ENCODE measurements around the gene PATJ.
"Not testable (repeated sequence)": the region's sequence is repeated elsewhere in the genome, so short reads cannot be mapped to it uniquely, and the experiment has no call there.

PATJ gene

GRCh38 chr1:61749574-61749973 lies 7.3 kb downstream of the PATJ start:
- DNase-seq = no peak

GRCh38 chr1:61752921-61753389 lies 10.7 kb downstream of the PATJ start:
- no peak for DNase-seq

- no peak for DNase-seq
Measured at GRCh38 chr1:61753998-61754508, 11.8 kb downstream of the PATJ start.

DNA sequence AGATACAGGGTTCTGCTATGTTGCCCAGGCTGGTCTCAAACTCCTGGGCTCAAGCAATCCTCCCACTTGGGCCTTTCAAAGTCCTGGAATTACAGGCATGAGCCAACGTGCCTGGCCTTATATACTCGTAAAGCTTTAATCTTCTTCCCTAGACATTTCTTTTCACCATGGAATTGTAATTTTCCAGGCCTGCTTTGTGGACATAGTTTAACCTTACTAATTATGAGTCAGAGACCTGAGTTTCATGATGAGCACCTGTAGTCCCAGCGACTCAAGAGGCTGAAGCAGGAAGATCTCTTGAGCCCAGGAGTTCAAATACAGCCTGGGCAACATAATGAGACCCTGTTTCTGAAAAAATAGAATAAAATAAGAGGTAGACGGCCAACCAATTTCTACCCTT lies 12.3 kb downstream of the PATJ start:
- DNase-seq = no peak

GRCh38 chr1:61756773-61757172 lies 14.5 kb downstream of the PATJ start:
- DNase-seq = no peak

- DNase-seq = no peak
Measured at GRCh38 chr1:61757950-61758349, 15.7 kb downstream of the PATJ start.

DNA sequence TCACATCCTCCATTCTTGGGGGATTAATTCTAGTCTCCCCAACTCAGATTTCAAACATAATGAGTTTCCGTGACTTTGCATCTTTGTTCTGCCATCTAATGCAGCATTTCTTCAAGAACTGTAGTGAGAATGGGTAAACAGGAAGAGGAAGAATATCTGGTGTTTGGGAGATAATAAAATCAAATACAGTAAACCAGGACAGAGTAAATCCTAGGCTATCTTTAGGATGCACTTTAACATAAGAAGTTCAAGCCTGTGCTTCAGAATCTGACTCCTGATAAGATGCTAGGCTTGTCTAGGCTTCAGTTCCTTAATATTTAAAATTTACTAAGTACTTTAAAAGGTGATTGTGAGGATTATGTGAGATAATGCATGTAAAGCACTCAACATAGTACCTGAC lies 27.9 kb downstream of the PATJ start:
- DNase-seq = no peak

GRCh38 chr1:61776091-61776490 lies 33.8 kb downstream of the PATJ start:
- DNase-seq = no peak

GRCh38 chr1:61779231-61779630 lies 37.0 kb downstream of the PATJ start:
- DNase-seq = no peak

DNA sequence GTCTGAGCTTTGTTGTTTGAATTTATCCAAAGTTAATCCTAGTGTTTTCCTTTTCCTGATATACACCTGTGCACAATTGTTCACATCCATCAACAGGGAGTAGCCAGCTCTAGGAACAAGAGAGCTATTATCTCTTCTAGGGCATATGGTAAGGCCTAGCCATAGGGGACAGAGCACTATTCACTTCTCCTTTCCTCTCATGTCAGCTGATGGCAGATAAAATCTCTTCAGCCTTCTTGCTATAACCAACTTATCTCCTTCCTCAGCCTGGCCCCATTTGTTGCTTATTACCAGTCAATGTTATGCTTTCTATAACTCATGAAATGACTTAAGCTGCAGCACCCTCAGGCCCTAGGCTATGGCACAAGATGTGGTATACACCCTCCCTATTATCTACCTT lies 38.9 kb downstream of the PATJ start:
- no peak for DNase-seq

GRCh38 chr1:61782771-61783170 lies 40.5 kb downstream of the PATJ start:
- DNase-seq = peak; percentile 88

DNA sequence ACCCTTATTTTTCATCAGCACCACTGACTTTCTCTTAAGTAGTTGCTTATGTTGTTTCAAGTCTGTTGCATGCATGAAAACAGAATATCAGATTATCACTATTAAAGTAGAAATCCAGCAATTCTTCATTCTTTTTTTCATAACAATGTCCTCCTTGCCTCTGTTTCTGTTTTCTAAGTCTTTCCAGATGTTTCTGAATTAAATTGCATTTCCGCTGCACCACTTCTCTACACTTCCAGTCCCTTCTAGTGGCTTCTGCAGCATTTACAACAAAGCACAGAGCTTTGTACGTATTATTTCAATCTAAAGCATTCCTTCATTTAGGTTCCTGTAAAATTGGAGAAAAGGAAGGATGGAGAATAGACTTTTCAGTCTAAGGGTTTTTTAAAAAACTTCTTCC lies 42.4 kb downstream of the PATJ start:
- DNase-seq = no peak

GRCh38 chr1:61790837-61791236 lies 48.6 kb downstream of the PATJ start:
- no peak for DNase-seq

GRCh38 chr1:61797045-61797755 lies 54.9 kb downstream of the PATJ start:
- DNase-seq = no peak

DNA sequence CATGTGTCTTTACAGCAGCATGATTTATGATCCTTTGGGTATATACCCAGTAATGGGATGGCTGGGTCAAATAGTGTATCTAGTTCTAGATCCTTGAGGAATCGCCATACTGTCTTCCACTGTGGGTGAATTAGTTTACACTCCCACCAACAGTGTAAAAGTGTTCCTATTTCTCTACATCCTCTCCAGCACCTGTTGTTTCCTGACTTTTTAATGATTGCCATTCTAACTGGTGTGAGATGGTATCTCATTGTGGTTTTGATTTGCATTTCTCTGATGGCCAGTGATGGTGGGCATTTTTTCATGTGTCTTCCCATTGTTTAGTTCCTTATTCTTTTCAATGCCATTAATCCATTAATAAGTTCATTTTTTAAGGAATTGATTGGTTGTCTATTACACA lies 58.8 kb downstream of the PATJ start:
- DNase-seq = not testable (repeated sequence)

DNA sequence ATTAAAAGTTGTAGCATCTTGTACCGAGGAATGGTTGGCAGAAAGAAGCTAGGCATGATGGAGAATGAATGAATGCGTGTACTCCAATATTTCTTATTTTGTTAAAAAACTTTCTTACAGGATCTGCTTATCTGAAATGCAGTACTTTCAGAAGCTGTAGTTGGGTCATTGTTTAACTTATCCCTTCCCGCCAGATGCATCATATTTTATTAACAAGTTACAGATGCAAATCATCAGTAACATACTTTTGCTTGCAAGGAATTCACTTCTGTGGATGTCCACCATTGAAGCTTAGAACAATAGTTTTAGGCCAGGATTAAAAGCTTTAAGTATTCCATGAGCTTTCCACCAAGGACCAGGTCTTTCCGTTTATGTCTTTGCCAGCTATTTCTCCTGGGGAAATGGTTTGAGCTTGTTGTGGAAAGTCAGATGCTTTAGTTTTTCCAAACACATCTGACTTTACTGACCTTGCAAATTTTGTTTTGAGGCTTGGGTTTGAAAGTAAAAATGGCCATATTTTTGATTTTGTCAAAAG lies 65.4 kb downstream of the PATJ start:
- no peak for DNase-seq

GRCh38 chr1:61808321-61808720 lies 66.0 kb downstream of the PATJ start:
- no peak for DNase-seq

DNA sequence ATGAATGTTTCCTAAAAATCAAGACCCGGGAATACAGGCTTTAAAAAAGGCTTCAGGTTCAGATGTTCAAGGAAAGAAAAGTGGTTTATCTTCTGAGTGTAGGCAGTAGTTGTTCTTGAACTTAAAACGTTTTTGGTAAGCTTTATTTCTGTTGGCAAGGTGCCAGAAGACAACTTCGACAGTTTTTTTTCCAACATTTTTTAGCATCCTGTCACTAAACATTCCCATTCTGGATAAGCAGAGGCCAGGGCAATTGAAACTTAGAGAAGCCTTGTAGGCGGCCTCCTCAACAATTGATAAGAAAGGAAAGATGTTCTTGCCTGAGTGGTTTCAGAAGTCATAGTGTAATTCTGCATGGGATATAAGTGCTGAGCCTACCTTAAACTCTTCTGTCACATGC lies 66.7 kb downstream of the PATJ start:
- DNase-seq = no peak

DNA sequence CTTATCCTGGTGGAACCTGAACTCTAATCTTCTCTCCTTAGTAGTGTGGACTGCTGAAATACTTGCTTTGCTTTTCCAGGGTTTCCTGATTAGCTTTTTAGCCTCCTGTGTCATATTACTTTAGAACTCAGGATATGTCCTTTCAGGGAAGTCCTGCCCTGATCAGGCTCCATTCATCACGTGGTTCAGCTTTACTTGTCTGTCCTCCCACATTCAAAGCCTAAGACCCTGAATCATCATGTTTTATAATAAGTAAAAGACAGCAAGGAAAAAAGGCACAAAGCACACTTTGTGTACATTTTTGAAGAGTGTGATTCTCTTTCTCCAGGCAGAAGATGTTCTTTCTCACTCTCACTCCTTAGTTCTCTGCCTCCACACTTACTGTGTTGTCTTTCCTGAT lies 70.6 kb downstream of the PATJ start:
- no peak for DNase-seq

GRCh38 chr1:61816191-61816590 lies 73.9 kb downstream of the PATJ start:
- no peak for DNase-seq

DNA sequence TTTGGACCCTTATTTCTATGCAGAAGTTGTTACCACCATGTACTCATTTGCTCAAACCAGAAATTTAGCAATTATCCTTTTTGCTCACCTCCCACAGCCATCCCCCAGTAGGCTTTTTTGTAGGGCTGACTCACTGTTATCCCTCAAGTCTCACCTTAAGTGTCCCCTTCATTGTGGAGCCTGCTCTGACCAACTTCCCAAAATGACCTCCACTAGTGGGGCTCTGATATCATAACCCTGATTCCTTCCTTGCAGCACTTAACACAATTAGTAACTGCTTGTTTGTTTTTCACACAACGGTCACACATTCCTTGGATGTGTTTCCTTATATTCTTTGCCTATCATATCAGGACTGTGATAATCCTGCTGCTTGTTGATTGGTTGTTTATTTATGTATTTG lies 76.7 kb downstream of the PATJ start:
- no peak for DNase-seq

DNA sequence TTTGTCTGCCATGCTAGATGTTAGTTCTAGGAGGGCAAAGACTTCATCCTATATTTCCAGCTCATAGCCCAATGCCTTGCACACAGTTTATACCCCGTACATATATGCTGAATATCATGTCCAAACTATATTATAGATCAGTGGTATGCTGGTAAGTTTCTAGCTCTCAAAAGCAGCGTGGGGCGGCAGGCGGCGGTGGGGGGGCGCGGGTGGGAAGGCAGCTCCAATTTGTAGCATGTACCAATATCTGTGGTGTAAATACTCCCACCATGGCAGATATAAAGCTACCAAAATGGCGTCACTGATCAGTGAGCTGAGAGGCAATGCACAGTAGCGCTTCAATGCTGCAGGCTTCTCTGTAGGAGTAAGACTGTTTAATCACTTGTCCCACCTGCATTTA lies 77.1 kb downstream of the PATJ start:
- no peak for DNase-seq

DNA sequence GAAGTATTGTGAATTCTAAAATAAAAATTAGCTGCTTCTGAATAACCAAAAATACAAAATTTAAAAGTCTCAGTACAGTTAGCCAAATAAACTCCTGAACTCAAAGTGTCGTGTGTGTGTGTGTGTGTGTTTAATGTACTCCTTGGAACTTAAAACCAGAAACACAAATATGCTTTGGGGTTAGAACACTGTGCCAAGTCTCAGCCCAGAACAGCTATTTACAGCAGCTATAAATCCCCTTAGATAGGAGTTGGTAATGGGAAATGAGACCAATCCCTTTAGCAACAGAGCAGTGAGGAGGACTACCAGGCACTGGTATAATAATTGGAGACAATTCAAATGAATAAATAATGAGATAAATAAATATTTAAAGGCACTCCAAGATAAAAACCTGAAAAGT lies 83.1 kb downstream of the PATJ start:
- no peak for DNase-seq

- DNase-seq = no peak
Measured at GRCh38 chr1:61828805-61829204, 86.5 kb downstream of the PATJ start.

GRCh38 chr1:61836649-61837048 lies 94.4 kb downstream of the PATJ start:
- DNase-seq = no peak

All from central memory CD4-positive, alpha-beta T cell (primary cell).